PC-3 (cell line): ENCODE results near the gene ARHGAP15.

Experiments used
- EZH2phosphoT487 ChIP-seq: fragments of 300-600 bp; sonication (generic); IDR thresholded peaks from 2 replicates; pipeline ENCODE4 v1.6.1; 2018; ENCODE audit warnings: mild to moderate bottlenecking, antibody characterized with exemption, low read length, borderline replicate concordance
- TF ChIP-seq, protein P1 (sequence below): fragments of 300-600 bp; sonication (generic); conservative IDR thresholded peaks from 2 replicates; pipeline ENCODE4 v1.5.1; 2017; ENCODE audit warnings: antibody characterized with exemption, low read depth, mild to moderate bottlenecking, low read length

DNA sequence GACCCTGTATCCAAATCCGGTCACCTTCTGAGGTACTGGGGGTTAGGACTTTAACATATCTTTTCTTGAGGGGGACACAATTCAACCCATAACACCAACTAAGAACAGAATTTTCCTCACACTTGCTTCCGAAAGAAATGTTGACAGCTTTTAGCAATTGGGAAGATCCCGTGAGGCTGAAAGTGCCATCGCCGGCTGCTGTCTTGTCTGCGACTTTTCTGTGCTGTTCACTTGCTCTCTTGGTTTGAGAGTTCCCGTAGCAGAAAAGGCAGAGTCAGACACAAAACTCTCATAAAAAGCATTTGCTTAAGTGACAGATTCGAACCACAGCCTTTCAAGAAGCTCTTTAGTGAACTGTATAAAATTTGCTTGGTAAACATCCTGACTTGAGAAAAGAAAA, 253.4 kb downstream of the ARHGAP15 start:
- TF ChIP-seq, protein P1, sequence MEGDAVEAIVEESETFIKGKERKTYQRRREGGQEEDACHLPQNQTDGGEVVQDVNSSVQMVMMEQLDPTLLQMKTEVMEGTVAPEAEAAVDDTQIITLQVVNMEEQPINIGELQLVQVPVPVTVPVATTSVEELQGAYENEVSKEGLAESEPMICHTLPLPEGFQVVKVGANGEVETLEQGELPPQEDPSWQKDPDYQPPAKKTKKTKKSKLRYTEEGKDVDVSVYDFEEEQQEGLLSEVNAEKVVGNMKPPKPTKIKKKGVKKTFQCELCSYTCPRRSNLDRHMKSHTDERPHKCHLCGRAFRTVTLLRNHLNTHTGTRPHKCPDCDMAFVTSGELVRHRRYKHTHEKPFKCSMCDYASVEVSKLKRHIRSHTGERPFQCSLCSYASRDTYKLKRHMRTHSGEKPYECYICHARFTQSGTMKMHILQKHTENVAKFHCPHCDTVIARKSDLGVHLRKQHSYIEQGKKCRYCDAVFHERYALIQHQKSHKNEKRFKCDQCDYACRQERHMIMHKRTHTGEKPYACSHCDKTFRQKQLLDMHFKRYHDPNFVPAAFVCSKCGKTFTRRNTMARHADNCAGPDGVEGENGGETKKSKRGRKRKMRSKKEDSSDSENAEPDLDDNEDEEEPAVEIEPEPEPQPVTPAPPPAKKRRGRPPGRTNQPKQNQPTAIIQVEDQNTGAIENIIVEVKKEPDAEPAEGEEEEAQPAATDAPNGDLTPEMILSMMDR: no peak
- TF ChIP-seq EZH2phosphoT487: no peak
